GM04504 (cell line): ENCODE measurements around the gene RGS11.
A peak's percentile ranks its signal among the peaks of the same experiment; 100 is the strongest.
"Not testable (repeated sequence)": the region's sequence is repeated elsewhere in the genome, so short reads cannot be mapped to it uniquely, and the experiment has no call there.

Experiments used
- DNase-seq: peaks from one replicate; pipeline ENCODE4 v3.0.0-alpha.2; 2012; ENCODE audit warnings: low read depth

RGS11 gene

GRCh38 chr16:263182-263774 is 12.5 kb downstream of the RGS11 start:
- no peak for DNase-seq

GRCh38 chr16:262121-262745 is 13.5 kb downstream of the RGS11 start:
- no peak for DNase-seq

GRCh38 chr16:261031-261691 is 14.6 kb downstream of the RGS11 start:
- DNase-seq, result no peak

GRCh38 chr16:260326-260725 is 15.4 kb downstream of the RGS11 start:
- no peak for DNase-seq

- no peak for DNase-seq
These were observed 15.9 kb downstream of the RGS11 start for GRCh38 chr16:259814-260253.

- no peak for DNase-seq
These were observed 16.5 kb downstream of the RGS11 start for GRCh38 chr16:259226-259625.

GRCh38 chr16:258091-258490 is 17.7 kb downstream of the RGS11 start:
- not testable (repeated sequence) for DNase-seq

- DNase-seq, result no peak
These were observed 20.6 kb downstream of the RGS11 start for GRCh38 chr16:255183-255582.

- no peak for DNase-seq
These were observed 21.3 kb downstream of the RGS11 start for GRCh38 chr16:254461-254860.

- no peak for DNase-seq
These were observed 21.9 kb downstream of the RGS11 start for GRCh38 chr16:253833-254232.

- no peak for DNase-seq
These were observed 23.1 kb downstream of the RGS11 start for GRCh38 chr16:252366-253337.

- no peak for DNase-seq
These were observed 26.3 kb downstream of the RGS11 start for GRCh38 chr16:249431-249830.

GRCh38 chr16:247027-247426 is 28.7 kb downstream of the RGS11 start:
- DNase-seq, result no peak

GRCh38 chr16:245105-245504 is 30.6 kb downstream of the RGS11 start:
- no peak for DNase-seq

GRCh38 chr16:243348-243747 is 32.4 kb downstream of the RGS11 start:
- DNase-seq, result no peak

- DNase-seq, result no peak
These were observed 33.5 kb downstream of the RGS11 start for GRCh38 chr16:242281-242680.

GRCh38 chr16:240559-240958 is 35.2 kb downstream of the RGS11 start:
- no peak for DNase-seq

GRCh38 chr16:239948-240277 is 35.8 kb downstream of the RGS11 start:
- DNase-seq, result no peak

GRCh38 chr16:234468-235305 is 41.1 kb downstream of the RGS11 start, which contains the start of gene FAM234A:
FAM234A (plus strand) TSS chr16:234821; CDS start chr16:254414, 19,593 bp downstream.
- peak; percentile 78 for DNase-seq

GRCh38 chr16:230949-231348 is 44.8 kb downstream of the RGS11 start:
- DNase-seq, result no peak

GRCh38 chr16:230351-230750 is 45.4 kb downstream of the RGS11 start:
- not testable (repeated sequence) for DNase-seq
